NCI-H1092 (cell line): ENCODE measurements around the gene PNISR.
A peak's percentile ranks its signal among the peaks of the same experiment; 100 is the strongest.

Source experiments
- DNase-seq: peaks from one replicate; lab custom pipeline; 2025; lab: John Stamatoyannopoulos, UW

The PNISR gene

GRCh38 chr6:99409672-99410071, 15.4 kb downstream of the PNISR start:
- DNase-seq = no peak

- no peak for DNase-seq
Observed at GRCh38 chr6:99407076-99407475, 18.0 kb downstream of the PNISR start.

GRCh38 chr6:99402448-99402847, 22.7 kb downstream of the PNISR start:
- no peak for DNase-seq

GRCh38 chr6:99397287-99397686, 27.8 kb downstream of the PNISR start:
- DNase-seq = no peak

- peak; percentile 54 for DNase-seq
Observed at GRCh38 chr6:99393698-99394531, 31.2 kb downstream of the PNISR start, which contains the start of gene COQ3. TSS of gene COQ3 (minus strand) at chr6:99394195. CDS start at chr6:99394179, 16 bp downstream.

GRCh38 chr6:99393366-99393697, 31.8 kb downstream of the PNISR start:
- no peak for DNase-seq

GRCh38 chr6:99390896-99391295, 34.2 kb downstream of the PNISR start:
- no peak for DNase-seq

GRCh38 chr6:99384507-99384906, 40.6 kb downstream of the PNISR start:
- DNase-seq = no peak

- DNase-seq = no peak
Observed at GRCh38 chr6:99378636-99379035, 46.5 kb downstream of the PNISR start.

GRCh38 chr6:99369533-99369932, 55.6 kb downstream of the PNISR start:
- DNase-seq = no peak

GRCh38 chr6:99366852-99367251, 58.3 kb downstream of the PNISR start:
- DNase-seq = no peak

- no peak for DNase-seq
Observed at GRCh38 chr6:99364026-99364425, 61.1 kb downstream of the PNISR start.

GRCh38 chr6:99362678-99363268, 62.3 kb downstream of the PNISR start:
- DNase-seq = no peak

GRCh38 chr6:99359800-99360199, 65.3 kb downstream of the PNISR start:
- DNase-seq = no peak

- DNase-seq = no peak
Observed at GRCh38 chr6:99356641-99357040, 68.5 kb downstream of the PNISR start.

GRCh38 chr6:99354983-99355382, 70.1 kb downstream of the PNISR start:
- DNase-seq = no peak

GRCh38 chr6:99353126-99353525, 72.0 kb downstream of the PNISR start:
- no peak for DNase-seq

GRCh38 chr6:99350573-99350972, 74.5 kb downstream of the PNISR start:
- DNase-seq = no peak

GRCh38 chr6:99349171-99350141, 75.7 kb downstream of the PNISR start, which contains the start of gene FAXC:
TSS of gene FAXC (minus strand) at chr6:99349674. CDS start at chr6:99349372, 302 bp downstream.
- peak; percentile 31 for DNase-seq

- DNase-seq = no peak
Observed at GRCh38 chr6:99348288-99349170, 76.6 kb downstream of the PNISR start.
